HL-60/S4 treated with phorbol 12-myristate 13-acetate at 8.2 ng/mL for 4 days and 3 days (cell line): ENCODE data around the gene MEGF6.

Experiments used
- in situ Hi-C: fragments of 300-500 bp; cut with MboI; formaldehyde crosslinking; loops from 2 replicates; pipeline ENCODE4 v1.15.0; 2022; ENCODE audit warnings: low sequenced_read_pairs

Gene MEGF6

GRCh38 chr1:3645666-3646355 lies 34.5 kb upstream of the MEGF6 start:
- in situ Hi-C loops, result no loop called here

- in situ Hi-C loops, result no loop called here
Observed at GRCh38 chr1:3645247-3645646, 33.9 kb upstream of the MEGF6 start.

- in situ Hi-C loops, result no loop called here
Observed at GRCh38 chr1:3644273-3644672, 33.0 kb upstream of the MEGF6 start.

GRCh38 chr1:3642919-3643675 lies 31.8 kb upstream of the MEGF6 start:
- in situ Hi-C loops, result no loop called here

GRCh38 chr1:3641816-3642215 lies 30.5 kb upstream of the MEGF6 start:
- in situ Hi-C loops, result no loop called here

GRCh38 chr1:3641046-3641760 lies 29.9 kb upstream of the MEGF6 start:
- in situ Hi-C loops, result no loop called here

- in situ Hi-C loops, result no loop called here
Observed at GRCh38 chr1:3640121-3640837, 29.0 kb upstream of the MEGF6 start.

- in situ Hi-C loops, result no loop called here
Observed at GRCh38 chr1:3639397-3639911, 28.1 kb upstream of the MEGF6 start.

- in situ Hi-C loops, result no loop called here
Observed at GRCh38 chr1:3638676-3639075, 27.4 kb upstream of the MEGF6 start.

- in situ Hi-C loops, result no loop called here
Observed at GRCh38 chr1:3638027-3638426, 26.7 kb upstream of the MEGF6 start.

GRCh38 chr1:3636531-3636930 lies 25.2 kb upstream of the MEGF6 start:
- in situ Hi-C loops, result no loop called here

GRCh38 chr1:3636080-3636479 lies 24.8 kb upstream of the MEGF6 start:
- in situ Hi-C loops, result no loop called here

GRCh38 chr1:3634059-3634800 lies 22.9 kb upstream of the MEGF6 start:
- in situ Hi-C loops, result no loop called here

GRCh38 chr1:3633344-3634058 lies 22.2 kb upstream of the MEGF6 start:
- in situ Hi-C loops, result no loop called here

GRCh38 chr1:3632716-3633343 lies 21.5 kb upstream of the MEGF6 start:
- in situ Hi-C loops, result no loop called here

- in situ Hi-C loops, result no loop called here
Observed at GRCh38 chr1:3632298-3632697, 21.0 kb upstream of the MEGF6 start.

- in situ Hi-C loops, result no loop called here
Observed at GRCh38 chr1:3631320-3632260, 20.3 kb upstream of the MEGF6 start.

GRCh38 chr1:3630914-3631313 lies 19.6 kb upstream of the MEGF6 start:
- in situ Hi-C loops, result no loop called here
